Loucy (cell line): Measurements from ENCODE around the gene RDH14.

Source experiments
- H2AFZ ChIP-seq: fragments of 200-600 bp; sonication (generic); 2 replicates; pipeline ENCODE4 v1.6.0; 2016; ENCODE audit warnings: antibody characterized with exemption, mild to moderate bottlenecking, low read length, moderate library complexity
- H3F3A ChIP-seq: fragments of 200-600 bp; 2 replicates; pipeline ENCODE4 v1.6.0; 2016; ENCODE audit warnings: antibody characterized with exemption, low read depth, mild to moderate bottlenecking
- H3K27me3 ChIP-seq: fragments of 200-600 bp; sonication (generic); 2 replicates; pipeline ENCODE4 v1.6.1; 2014; ENCODE audit warnings: low read length, mild to moderate bottlenecking; ENCODE audit not compliant: insufficient read depth, poor library complexity, severe bottlenecking
- H3K36me3 ChIP-seq: fragments of 200-600 bp; sonication (generic); 2 replicates; pipeline ENCODE4 v1.6.1; 2016; ENCODE audit warnings: low read length; ENCODE audit not compliant: insufficient read depth
- H3K4me1 ChIP-seq: fragments of 200-600 bp; sonication (generic); 2 replicates; pipeline ENCODE4 v1.5.1; 2014; ENCODE audit warnings: low read length, mild to moderate bottlenecking; ENCODE audit not compliant: insufficient read depth, poor library complexity, severe bottlenecking
- H3K4me2 ChIP-seq: fragments of 200-600 bp; sonication (generic); 2 replicates; pipeline ENCODE4 v1.6.0; 2014; ENCODE audit warnings: antibody characterized with exemption, low read length, low read depth, mild to moderate bottlenecking; ENCODE audit not compliant: poor library complexity, severe bottlenecking
- H3K4me3 ChIP-seq: fragments of 200-600 bp; sonication (generic); 2 replicates; pipeline ENCODE4 v1.5.1; 2014; ENCODE audit warnings: low read length, mild to moderate bottlenecking, mixed read lengths; ENCODE audit not compliant: poor library complexity, severe bottlenecking
- H3K79me2 ChIP-seq: fragments of 200-600 bp; sonication (generic); 2 replicates; pipeline ENCODE4 v1.6.1; 2014; ENCODE audit warnings: low read length; ENCODE audit not compliant: insufficient read depth
- H3K9ac ChIP-seq: fragments of 200-600 bp; sonication (generic); 2 replicates; pipeline ENCODE4 v1.6.0; 2014; ENCODE audit warnings: mild to moderate bottlenecking, low read depth, low read length, moderate library complexity; ENCODE audit not compliant: poor library complexity, severe bottlenecking
- H3K9me2 ChIP-seq: fragments of 200-600 bp; sonication (generic); replicated peaks from 2 replicates; pipeline ENCODE4 v1.6.1; 2016; ENCODE audit warnings: low read depth, low read length, mixed read lengths
- H3K9me3 ChIP-seq: fragments of 200-600 bp; sonication (generic); 2 replicates; pipeline ENCODE4 v1.6.1; 2014; ENCODE audit warnings: mild to moderate bottlenecking, antibody characterized with exemption, low read length, low read depth; ENCODE audit not compliant: insufficient read depth
- H4K20me1 ChIP-seq: fragments of 200-600 bp; sonication (generic); 2 replicates; pipeline ENCODE4 v1.6.0; 2014; ENCODE audit warnings: antibody characterized with exemption, low read length, mild to moderate bottlenecking; ENCODE audit not compliant: insufficient read depth, poor library complexity, severe bottlenecking
- CTCF ChIP-seq: fragments of 200-600 bp; sonication (generic); conservative IDR thresholded peaks from 2 replicates; pipeline ENCODE4 v1.5.1; 2014; ENCODE audit warnings: mild to moderate bottlenecking, antibody characterized with exemption, low read length
- EZH2phosphoT487 ChIP-seq: fragments of 200-600 bp; IDR thresholded peaks from 2 replicates; pipeline ENCODE4 v1.6.1; 2018; ENCODE audit warnings: antibody characterized with exemption, mild to moderate bottlenecking, moderate library complexity, borderline replicate concordance

RDH14 gene

GRCh38 chr2:18522484-18523146, 37.8 kb downstream of the RDH14 start:
- no peak overlapping the region for H3K4me3 ChIP-seq
- no peaks in the 10 kb centered on the region for H3K9me2 ChIP-seq
- no peaks in the 10 kb centered on the region for H3K4me1 ChIP-seq
- H3K79me2 ChIP-seq = no peaks in the 10 kb centered on the region
- H3K9ac ChIP-seq = no peak overlapping the region
- TF ChIP-seq EZH2phosphoT487 (no peak), CTCF (no peak)
- no peak overlapping the region for H2AFZ ChIP-seq
- no peaks in the 10 kb centered on the region for H3K27me3 ChIP-seq
- no peaks in the 10 kb centered on the region for H4K20me1 ChIP-seq
- no peaks in the 10 kb centered on the region for H3F3A ChIP-seq
- no peak overlapping the region for H3K4me2 ChIP-seq
- H3K9me3 ChIP-seq = no peaks in the 10 kb centered on the region
- no peaks in the 10 kb centered on the region for H3K36me3 ChIP-seq

- H3K9ac ChIP-seq = no peak overlapping the region
- no peaks in the 10 kb centered on the region for H3K9me2 ChIP-seq
- no peaks in the 10 kb centered on the region for H3K79me2 ChIP-seq
- H3K4me2 ChIP-seq = no peak overlapping the region
- no peaks in the 10 kb centered on the region for H3K4me1 ChIP-seq
- no peaks in the 10 kb centered on the region for H3F3A ChIP-seq
- H2AFZ ChIP-seq = no peak overlapping the region
- no peak overlapping the region for H3K4me3 ChIP-seq
- TF ChIP-seq CTCF = peak; percentile 94
- no peak for TF ChIP-seq EZH2phosphoT487
- no peaks in the 10 kb centered on the region for H3K27me3 ChIP-seq
- no peaks in the 10 kb centered on the region for H3K9me3 ChIP-seq
- H4K20me1 ChIP-seq = no peaks in the 10 kb centered on the region
- H3K36me3 ChIP-seq = no peaks in the 10 kb centered on the region
These were observed 39.7 kb downstream of the RDH14 start for GRCh38 chr2:18520451-18521425.

- TF ChIP-seq CTCF (no peak), EZH2phosphoT487 (no peak)
- Histone ChIP-seq H4K20me1 (no peaks in the 10 kb centered on the region), H3K4me3 (no peak overlapping the region), H3K27me3 (no peaks in the 10 kb centered on the region), H3K9me3 (no peaks in the 10 kb centered on the region), H3F3A (no peaks in the 10 kb centered on the region), H3K4me2 (no peak overlapping the region), H3K36me3 (no peaks in the 10 kb centered on the region), H3K4me1 (no peaks in the 10 kb centered on the region), H3K79me2 (no peaks in the 10 kb centered on the region), H3K9ac (no peak overlapping the region), H3K9me2 (no peaks in the 10 kb centered on the region), H2AFZ (no peak overlapping the region)
These were observed 40.5 kb downstream of the RDH14 start for GRCh38 chr2:18519914-18520450.
